Spleen (tissue), 7 donors: ENCODE results near the gene TIMP2.

Experiments
- CTCF ChIP-seq, 11 experiments: fragments of 200-600 bp in 7 of 11; fragments of 450-650 bp in 4 of 11; sonication (generic) in 4 of 11; IDR thresholded peaks in 8 of 11; conservative IDR thresholded peaks in 3 of 11; 1 replicate in 7 of 11; 2 replicates in 4 of 11; pipeline versions ENCODE4 v1.4.0 to v1.8.0; 2016 to 2021; ENCODE audit warnings: antibody characterized with exemption in 11 of 11, inconsistent platforms in 4 of 11, mild to moderate bottlenecking in 1 of 11
- POLR2A ChIP-seq, 3 donors: fragments of 450-650 bp; IDR thresholded peaks; one replicate each; pipeline ENCODE4 v1.5.1; 2017; ENCODE audit warnings: antibody characterized with exemption in 3 of 3, mild to moderate bottlenecking in 1 of 3
- donor health status: DM: no; HTN: no; CAD: no; lungs with moderate emphysema.
- donor health status: DM: no; HTN: no; CAD: no.
- donor health status: DM: no; HTN: no; CAD: no.

- TF ChIP-seq CTCF (IDR thresholded peaks at IDR 0.05 in 8 of 11, conservative IDR thresholded peaks at IDR 0.05 in 3 of 11) = no peak
- no peak for TF ChIP-seq POLR2A (IDR thresholded peaks at IDR 0.05)
Measured at GRCh38 chr17:78951967-78952551, 26.9 kb upstream of the TIMP2 start.
